GM12874 (cell line): ENCODE measurements around the gene CELF3.

Experiments
- CTCF ChIP-seq: IDR thresholded peaks from 2 replicates; pipeline ENCODE4 v1.5.1; 2011; ENCODE audit warnings: low read depth, mild to moderate bottlenecking, control low read depth, low read length, moderate library complexity; ENCODE audit not compliant: insufficient read depth

CELF3 gene

GRCh38 chr1:151692226-151692625, 24.4 kb downstream of the CELF3 start:
- no peak for TF ChIP-seq CTCF

GRCh38 chr1:151689494-151689893, 27.1 kb downstream of the CELF3 start:
- TF ChIP-seq CTCF: no peak

GRCh38 chr1:151686561-151686960, 30.0 kb downstream of the CELF3 start:
- no peak for TF ChIP-seq CTCF

GRCh38 chr1:151684128-151684527, 32.5 kb downstream of the CELF3 start:
- TF ChIP-seq CTCF: no peak

GRCh38 chr1:151681923-151682322, 34.7 kb downstream of the CELF3 start:
- no peak for TF ChIP-seq CTCF

- TF ChIP-seq CTCF: no peak
These were observed 35.8 kb downstream of the CELF3 start for GRCh38 chr1:151680826-151681225.

GRCh38 chr1:151680391-151680790, 36.2 kb downstream of the CELF3 start:
- TF ChIP-seq CTCF: no peak

GRCh38 chr1:151673407-151673806, 43.2 kb downstream of the CELF3 start:
- TF ChIP-seq CTCF: no peak
